ENCODE measurements around the gene LRRC4B. TPM values are rescaled to one million over a fixed set of nuclear protein-coding genes. Genes with fewer than 3 reads are reported as not detected.

The LRRC4B gene
- total RNA-seq, 6 donors from 2014 or later = 0.69 to 5.1 (median 1.7) TPM

DNA sequence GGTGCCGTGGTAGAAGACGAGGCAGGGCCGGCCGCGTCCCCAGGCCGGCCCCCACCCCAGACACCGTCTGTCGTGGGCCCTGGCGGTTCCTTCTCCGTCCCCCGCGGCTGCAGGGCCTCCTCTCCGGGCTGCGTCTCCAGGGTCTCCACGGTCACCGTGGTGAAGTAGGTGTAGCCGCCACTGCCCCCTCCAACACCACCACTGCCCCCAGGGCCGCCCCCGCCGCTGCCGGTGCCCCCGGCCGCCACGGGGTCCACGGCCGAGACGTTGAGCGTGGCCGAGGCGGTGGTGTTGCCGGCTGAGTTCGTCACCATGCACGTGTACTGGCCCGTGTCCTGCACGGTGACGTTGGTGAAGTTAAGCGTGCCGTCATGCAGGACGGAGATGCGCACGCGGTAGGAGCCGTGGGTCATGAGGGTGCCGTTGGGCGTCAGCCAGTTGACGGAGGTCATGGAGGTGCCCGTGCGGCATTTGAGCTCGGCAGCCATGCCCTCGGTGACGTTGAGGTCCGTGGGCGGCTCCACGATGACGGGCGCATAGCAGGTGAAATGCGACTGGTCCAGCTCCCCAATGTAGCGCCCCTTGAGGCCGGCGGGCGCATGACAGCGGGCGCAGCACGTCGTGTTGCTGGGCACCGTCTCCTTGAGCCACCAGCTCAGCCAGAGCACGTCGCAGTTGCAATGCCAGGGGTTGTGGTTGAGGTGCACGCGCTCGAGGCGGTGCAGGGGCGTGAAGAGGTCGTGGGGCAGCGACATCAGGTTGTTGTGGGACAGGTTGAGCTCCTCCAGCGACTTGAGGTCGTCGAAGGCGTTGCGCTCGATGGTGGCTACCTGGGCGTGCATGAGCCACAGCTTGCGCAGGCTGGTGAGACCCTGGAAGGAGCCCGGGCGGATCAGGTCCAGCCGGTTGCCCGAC is 49.9 kb downstream of the LRRC4B start:
- Histone ChIP-seq H3K27ac (no peak overlapping the region), H3K36me3 (no peaks in the 10 kb centered on the region), H3K27me3 (no peaks in the 10 kb centered on the region), H3K4me3 (no peak overlapping the region), H3K9me3 (no peaks in the 10 kb centered on the region), H3K4me1 (no peaks in the 10 kb centered on the region)
- 95 to 96% methylated on average over 58 to 79 of the region's 87 CpGs for WGBS, 2 donors
- ATAC-seq (ENCODE audit: low FRiP score in 2 of 2) = no peak
- TF ChIP-seq POLR2AphosphoS5 (IDR thresholded peaks at IDR 0.05) = no peak
- TF ChIP-seq, protein P1, sequence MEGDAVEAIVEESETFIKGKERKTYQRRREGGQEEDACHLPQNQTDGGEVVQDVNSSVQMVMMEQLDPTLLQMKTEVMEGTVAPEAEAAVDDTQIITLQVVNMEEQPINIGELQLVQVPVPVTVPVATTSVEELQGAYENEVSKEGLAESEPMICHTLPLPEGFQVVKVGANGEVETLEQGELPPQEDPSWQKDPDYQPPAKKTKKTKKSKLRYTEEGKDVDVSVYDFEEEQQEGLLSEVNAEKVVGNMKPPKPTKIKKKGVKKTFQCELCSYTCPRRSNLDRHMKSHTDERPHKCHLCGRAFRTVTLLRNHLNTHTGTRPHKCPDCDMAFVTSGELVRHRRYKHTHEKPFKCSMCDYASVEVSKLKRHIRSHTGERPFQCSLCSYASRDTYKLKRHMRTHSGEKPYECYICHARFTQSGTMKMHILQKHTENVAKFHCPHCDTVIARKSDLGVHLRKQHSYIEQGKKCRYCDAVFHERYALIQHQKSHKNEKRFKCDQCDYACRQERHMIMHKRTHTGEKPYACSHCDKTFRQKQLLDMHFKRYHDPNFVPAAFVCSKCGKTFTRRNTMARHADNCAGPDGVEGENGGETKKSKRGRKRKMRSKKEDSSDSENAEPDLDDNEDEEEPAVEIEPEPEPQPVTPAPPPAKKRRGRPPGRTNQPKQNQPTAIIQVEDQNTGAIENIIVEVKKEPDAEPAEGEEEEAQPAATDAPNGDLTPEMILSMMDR (IDR thresholded peaks at IDR 0.05) = peak in 1 of 6 experiments; percentile 9
- peak in 1 of 2 donors; percentile 82 for DNase-seq

DNA sequence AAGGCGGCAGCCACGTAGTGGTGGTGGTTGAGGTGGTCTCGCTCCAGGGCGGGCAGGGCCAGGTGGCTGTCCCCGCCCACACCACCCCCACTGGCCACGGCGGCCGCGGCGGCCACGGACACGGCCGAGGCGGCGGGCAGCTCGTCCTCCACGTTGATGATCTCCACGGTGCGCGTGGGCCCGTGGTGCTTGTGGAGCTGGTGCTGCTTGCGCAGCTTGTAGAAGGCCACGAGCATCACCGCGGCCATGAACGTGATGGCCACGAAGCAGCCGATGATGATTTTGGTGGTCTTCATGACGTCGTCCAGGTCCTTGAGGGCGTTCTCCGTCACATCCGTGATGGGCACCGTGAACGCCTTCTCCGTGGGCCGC is 50.5 kb downstream of the LRRC4B start:
- no peak for ATAC-seq (ENCODE audit: low FRiP score in 2 of 2)
- Histone ChIP-seq H3K36me3 (no peaks in the 10 kb centered on the region), H3K4me3 (no peak overlapping the region), H3K9me3 (no peaks in the 10 kb centered on the region), H3K27ac (no peak overlapping the region), H3K27me3 (no peaks in the 10 kb centered on the region), H3K4me1 (no peaks in the 10 kb centered on the region)
- DNase-seq = peak in 1 of 2 donors; percentile 80
- no peak for TF ChIP-seq POLR2A (IDR thresholded peaks at IDR 0.05)
- TF ChIP-seq, protein P1 (IDR thresholded peaks at IDR 0.05) = no peak
- no peak for TF ChIP-seq EP300 (IDR thresholded peaks at IDR 0.05)
- TF ChIP-seq POLR2AphosphoS5 (IDR thresholded peaks at IDR 0.05) = no peak
- 95 to 96% methylated on average over 16 to 33 of the region's 37 CpGs for WGBS, 2 donors

DNA sequence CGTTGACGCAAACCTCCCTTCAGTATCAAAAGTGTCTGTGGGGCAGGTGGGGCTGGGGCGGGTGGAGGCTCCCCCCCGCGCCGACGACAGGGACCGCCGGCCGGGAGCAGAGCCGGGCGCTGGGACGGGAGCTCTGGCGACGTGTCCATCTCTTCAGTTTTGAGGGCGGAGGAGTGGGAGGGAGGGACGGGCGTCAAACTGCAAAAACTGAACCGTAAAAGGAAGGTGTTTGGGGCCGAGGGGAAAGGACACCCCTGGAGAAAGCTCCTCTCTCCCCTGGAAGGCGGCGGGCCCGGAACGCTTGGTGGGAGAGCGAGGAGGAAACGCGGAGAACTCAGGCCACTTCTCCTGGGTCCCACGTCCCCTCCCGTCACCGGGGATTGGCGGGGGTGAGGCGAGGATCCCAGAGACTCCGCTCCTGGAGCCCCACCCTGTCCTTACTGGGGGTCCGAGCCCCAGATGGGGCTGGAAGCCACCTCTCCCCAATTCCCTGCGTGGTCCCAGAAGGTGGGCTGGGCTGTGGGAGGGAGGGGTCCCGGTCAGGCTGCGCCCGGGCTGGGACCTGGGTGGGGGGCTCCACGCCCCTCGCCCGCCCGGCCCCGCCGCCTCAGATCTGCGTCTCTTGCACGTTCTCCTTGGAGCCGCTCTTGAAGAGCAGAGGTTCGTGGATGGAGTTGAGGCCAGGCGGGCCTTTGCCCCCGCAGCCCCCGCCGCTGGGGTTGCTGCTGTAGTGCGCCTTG is 51.1 kb downstream of the LRRC4B start:
- Histone ChIP-seq H3K4me3 (no peak overlapping the region), H3K4me1 (no peaks in the 10 kb centered on the region), H3K27ac (no peak overlapping the region), H3K9me3 (no peaks in the 10 kb centered on the region), H3K36me3 (no peaks in the 10 kb centered on the region), H3K27me3 (no peaks in the 10 kb centered on the region)
- DNase-seq (peak in 1 of 2 donors; percentile 76), ATAC-seq (ENCODE audit: low FRiP score in 2 of 2) (no peak)
- 65 to 75% methylated on average over 43 to 46 of the region's 53 CpGs for WGBS, 2 donors
- TF ChIP-seq POLR2AphosphoS5 (IDR thresholded peaks at IDR 0.05) (no peak), POLR2A (IDR thresholded peaks at IDR 0.05) (no peak), EP300 (IDR thresholded peaks at IDR 0.05) (no peak)
- TF ChIP-seq, protein P1 (IDR thresholded peaks at IDR 0.05) = no peak

GRCh38 chr19:50516456-50516855 is 51.8 kb downstream of the LRRC4B start:
- H3K36me3 ChIP-seq = no peaks in the 10 kb centered on the region
- 62% methylated on average over 12 of the region's 12 CpGs for WGBS, 2 donors
- peaks cover 0 to 6% (median 0%) of the 10 kb centered on the region in 4 donors for H3K4me1 ChIP-seq
- no peak for TF ChIP-seq POLR2A (IDR thresholded peaks at IDR 0.05)
- TF ChIP-seq, protein P1 (IDR thresholded peaks at IDR 0.05) = no peak
- TF ChIP-seq POLR2AphosphoS5 (IDR thresholded peaks at IDR 0.05) = no peak
- no peak for TF ChIP-seq EP300 (IDR thresholded peaks at IDR 0.05)
- H3K27me3 ChIP-seq = no peaks in the 10 kb centered on the region
- H3K4me3 ChIP-seq = no peak overlapping the region
- no peak overlapping the region for H3K27ac ChIP-seq
- H3K9me3 ChIP-seq = no peaks in the 10 kb centered on the region
- ATAC-seq (ENCODE audit: low FRiP score in 2 of 2) (no peak), DNase-seq (no peak)

Measured in upper lobe of left lung (tissue), 6 donors.